ENCODE results near the gene FOXO3. TPM values are rescaled to one million over a fixed set of nuclear protein-coding genes. Genes with fewer than 3 reads are reported as not detected.

Gene FOXO3
- total and polyA plus RNA-seq, 2 donors from 2014 or later = 9.4 to 76.1 TPM

GRCh38 chr6:108594640-108595039, 33.9 kb downstream of the FOXO3 start:
- H3K4me3 ChIP-seq (ENCODE audit: low read length in 3 of 3) = no peak overlapping the region
- DNase-seq = no peak
- H3K4me1 ChIP-seq (ENCODE audit: control insufficient read depth in 2 of 3, insufficient read depth in 2 of 3, low read depth in 1 of 3, low read length in 3 of 3) = peaks cover 17 to 71% (median 42%) of the 10 kb centered on the region in 3 donors
- no peak overlapping the region for H3K27ac ChIP-seq (ENCODE audit: low read depth in 2 of 2, low read length in 2 of 2)
- H3K9ac ChIP-seq (ENCODE audit: low read length in 3 of 3) = no peak overlapping the region
- no peaks in the 10 kb centered on the region for H3K36me3 ChIP-seq (ENCODE audit: control insufficient read depth in 2 of 3, insufficient read depth in 3 of 3, low read length in 3 of 3)
- intact Hi-C loops (cut with DNase I) = no loop called here
- no peaks in the 10 kb centered on the region for H3K9me3 ChIP-seq (ENCODE audit: control insufficient read depth in 2 of 3, insufficient read depth in 1 of 3, low read length in 3 of 3)
- no peaks in the 10 kb centered on the region for H3K27me3 ChIP-seq (ENCODE audit: control insufficient read depth, insufficient read depth, low read length)
- TF ChIP-seq CTCF (IDR thresholded peaks at IDR 0.05; ENCODE audit: borderline replicate concordance, extremely low read depth, insufficient read depth) = no peak
- no peak for FAIRE-seq

- TF ChIP-seq CTCF (IDR thresholded peaks at IDR 0.05; ENCODE audit: borderline replicate concordance, extremely low read depth, insufficient read depth) = no peak
- intact Hi-C loops (cut with DNase I) = no loop called here
- H3K4me3 ChIP-seq (ENCODE audit: low read length in 3 of 3) = no peak overlapping the region
- no peak overlapping the region for H3K9ac ChIP-seq (ENCODE audit: low read length in 3 of 3)
- no peak overlapping the region for H3K27ac ChIP-seq (ENCODE audit: low read depth in 2 of 2, low read length in 2 of 2)
- FAIRE-seq (no peak), DNase-seq (no peak)
- no peaks in the 10 kb centered on the region for H3K27me3 ChIP-seq (ENCODE audit: control insufficient read depth, insufficient read depth, low read length)
- peaks cover 9 to 50% (median 28%) of the 10 kb centered on the region in 3 donors for H3K4me1 ChIP-seq (ENCODE audit: control insufficient read depth in 2 of 3, insufficient read depth in 2 of 3, low read depth in 1 of 3, low read length in 3 of 3)
- H3K36me3 ChIP-seq (ENCODE audit: control insufficient read depth in 2 of 3, insufficient read depth in 3 of 3, low read length in 3 of 3) = no peaks in the 10 kb centered on the region
- H3K9me3 ChIP-seq (ENCODE audit: control insufficient read depth in 2 of 3, insufficient read depth in 1 of 3, low read length in 3 of 3) = no peaks in the 10 kb centered on the region
These were observed 36.2 kb downstream of the FOXO3 start for GRCh38 chr6:108596956-108597355.

- intact Hi-C loops (cut with DNase I) = no loop called here
- Histone ChIP-seq H3K9ac (ENCODE audit: low read length in 3 of 3) (no peak overlapping the region), H3K36me3 (ENCODE audit: control insufficient read depth in 2 of 3, insufficient read depth in 3 of 3, low read length in 3 of 3) (no peaks in the 10 kb centered on the region), H3K9me3 (ENCODE audit: control insufficient read depth in 2 of 3, insufficient read depth in 1 of 3, low read length in 3 of 3) (no peaks in the 10 kb centered on the region), H3K27ac (ENCODE audit: low read depth in 2 of 2, low read length in 2 of 2) (peak overlapping the region in 1 of 2 donors; percentile 2), H3K4me1 (ENCODE audit: control insufficient read depth in 2 of 3, insufficient read depth in 2 of 3, low read depth in 1 of 3, low read length in 3 of 3) (peaks cover 2 to 43% (median 21%) of the 10 kb centered on the region in 3 donors), H3K4me3 (ENCODE audit: low read length in 3 of 3) (no peak overlapping the region), H3K27me3 (ENCODE audit: control insufficient read depth, insufficient read depth, low read length) (no peaks in the 10 kb centered on the region)
- no peak for TF ChIP-seq CTCF (IDR thresholded peaks at IDR 0.05; ENCODE audit: borderline replicate concordance, extremely low read depth, insufficient read depth)
- DNase-seq (no peak), FAIRE-seq (no peak)
These were observed 37.0 kb downstream of the FOXO3 start for GRCh38 chr6:108597572-108598304.
